ENCODE measurements around the gene TP53AIP1. TPM values are rescaled to one million over a fixed set of nuclear protein-coding genes. Genes with fewer than 3 reads are reported as not detected.
A peak's percentile ranks its signal among the peaks of the same experiment; 100 is the strongest.

Gene TP53AIP1
- total and polyA plus RNA-seq, 9 donors: 0.02 to 1.5 (median 0.31) TPM; not detected in 5

- Histone ChIP-seq H3K4me3 (peak within 1 kb of the TSS; percentile 38), H3K36me3 (no peaks in the 10 kb centered on the region), H3K4me1 (ENCODE audit: insufficient read depth) (peaks cover 4% of the 10 kb centered on the region), H3K9me3 (no peaks in the 10 kb centered on the region), H3K27me3 (no peaks in the 10 kb centered on the region), H3K27ac (no peak within 1 kb of the TSS)
- peak; percentile 44 to 75 (median 62) for DNase-seq
- intact Hi-C loops (cut with DNase I): no loop called here
- 0 to 1% (median 0%) methylated on average over 52 to 85 of the region's 85 CpGs for WGBS, 3 donors
- TF ChIP-seq CTCF (IDR thresholded peaks at IDR 0.05) (no peak), POLR2A (IDR thresholded peaks at IDR 0.05) (no peak), EP300 (IDR thresholded peaks at IDR 0.05) (no peak)
These were observed 51.9 kb downstream of the TP53AIP1 start, which contains the start of gene KCNJ5 for GRCh38 chr11:128890543-128891368. Gene KCNJ5, plus strand, starts transcription at chr11:128891356. Its CDS starts 19,918 bp downstream, at chr11:128911274.

GRCh38 chr11:128890216-128890542 is 52.5 kb downstream of the TP53AIP1 start:
- TF ChIP-seq POLR2A (IDR thresholded peaks at IDR 0.05) (no peak), CTCF (IDR thresholded peaks at IDR 0.05) (no peak), EP300 (IDR thresholded peaks at IDR 0.05) (no peak)
- Histone ChIP-seq H3K4me3 (no peak overlapping the region), H3K36me3 (no peaks in the 10 kb centered on the region), H3K27me3 (no peaks in the 10 kb centered on the region), H3K27ac (no peak overlapping the region), H3K9me3 (no peaks in the 10 kb centered on the region), H3K4me1 (ENCODE audit: insufficient read depth) (peaks cover 4% of the 10 kb centered on the region)
- DNase-seq: no peak
- intact Hi-C loops (cut with DNase I): no loop called here
- WGBS, 3 donors: 24 to 47% (median 33%) methylated on average over 9 of the region's 9 CpGs

- Histone ChIP-seq H3K9me3 (no peaks in the 10 kb centered on the region), H3K4me1 (ENCODE audit: insufficient read depth) (peaks cover 2% of the 10 kb centered on the region), H3K27ac (no peak overlapping the region), H3K27me3 (no peaks in the 10 kb centered on the region), H3K36me3 (no peaks in the 10 kb centered on the region), H3K4me3 (no peak overlapping the region)
- TF ChIP-seq CTCF (IDR thresholded peaks at IDR 0.05) (no peak), POLR2A (IDR thresholded peaks at IDR 0.05) (no peak), EP300 (IDR thresholded peaks at IDR 0.05) (no peak)
- intact Hi-C loops (cut with DNase I): loop anchor here in 1 of 4 donors (5.0 kb wide), 1 partner anchor 68 kb away; no protein-coding TSS in a partner anchor
- no peak for DNase-seq
- WGBS, 3 donors: 75 to 88% (median 88%) methylated on average over 6 to 8 of the region's 8 CpGs
These were observed 52.9 kb downstream of the TP53AIP1 start for GRCh38 chr11:128889657-128890213.

GRCh38 chr11:128888034-128888985 is 54.4 kb downstream of the TP53AIP1 start:
- no peaks in the 10 kb centered on the region for H3K36me3 ChIP-seq
- no peak for DNase-seq
- 85 to 87% (median 87%) methylated on average over 15 of the region's 15 CpGs for WGBS, 3 donors
- H3K9me3 ChIP-seq: no peaks in the 10 kb centered on the region
- no peaks in the 10 kb centered on the region for H3K27me3 ChIP-seq
- no peak overlapping the region for H3K27ac ChIP-seq
- intact Hi-C loops (cut with DNase I): loop anchor here in 1 of 4 donors (5.0 kb wide), 1 partner anchor 69 kb away; no protein-coding TSS in a partner anchor
- no peak overlapping the region for H3K4me3 ChIP-seq
- TF ChIP-seq CTCF (IDR thresholded peaks at IDR 0.05) (no peak), POLR2A (IDR thresholded peaks at IDR 0.05) (no peak), EP300 (IDR thresholded peaks at IDR 0.05) (no peak)
- peaks cover 2% of the 10 kb centered on the region for H3K4me1 ChIP-seq (ENCODE audit: insufficient read depth)

Measured in ovary (tissue), 9 donors.